Glomerular endothelial cell (primary cell): ENCODE data around the gene KLHL8. TPM values are rescaled to one million over a fixed set of nuclear protein-coding genes. Genes with fewer than 3 reads are reported as not detected.

ENCODE experiments used
- DNase-seq: peaks from one replicate; pipeline ENCODE4 v3.0.0-alpha.2; 2011; ENCODE audit warnings: low read depth, low spot score; ENCODE audit errors: extremely low read depth
- total RNA-seq: library from RNA; depleted of rRNA; stranded (reverse); fragments of >200 nt; gene quantifications from 2 replicates; pipeline ENCODE4 v1.2.3, GENCODE V29; 2015

The KLHL8 gene
- 2.9 and 5.1 TPM in 2 replicates for total RNA-seq

- no peak for DNase-seq
Observed at GRCh38 chr4:87220094-87220822, at the start of gene KLHL8. Gene KLHL8, minus strand, starts transcription at chr4:87220618. Its CDS starts 25,079 bp downstream, at chr4:87195539.

GRCh38 chr4:87270144-87270543 is 49.7 kb upstream of the KLHL8 start:
- DNase-seq: peak; percentile 1

GRCh38 chr4:87268411-87268810 is 48.0 kb upstream of the KLHL8 start:
- no peak for DNase-seq

DNA sequence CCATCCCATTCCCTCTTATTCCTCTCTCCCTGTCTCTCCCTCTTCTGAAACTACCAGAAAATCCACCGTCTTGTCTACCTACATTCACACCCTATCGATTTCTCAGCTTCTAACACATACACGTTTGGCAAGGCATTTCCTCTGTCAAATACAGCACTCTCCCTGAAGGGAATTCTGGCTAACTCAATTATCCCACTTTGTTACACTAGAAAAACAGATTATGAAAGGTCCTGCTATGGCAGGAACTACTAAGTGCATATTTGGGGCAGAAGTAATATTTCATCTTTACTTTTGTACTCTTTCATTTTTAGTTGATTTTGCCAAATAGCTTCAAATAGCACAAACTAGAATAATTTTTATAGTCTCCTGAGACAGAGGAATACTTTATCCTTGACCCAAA is 46.6 kb upstream of the KLHL8 start:
- DNase-seq: no peak

- no peak for DNase-seq
Observed at GRCh38 chr4:87262886-87263285, 42.5 kb upstream of the KLHL8 start.

DNA sequence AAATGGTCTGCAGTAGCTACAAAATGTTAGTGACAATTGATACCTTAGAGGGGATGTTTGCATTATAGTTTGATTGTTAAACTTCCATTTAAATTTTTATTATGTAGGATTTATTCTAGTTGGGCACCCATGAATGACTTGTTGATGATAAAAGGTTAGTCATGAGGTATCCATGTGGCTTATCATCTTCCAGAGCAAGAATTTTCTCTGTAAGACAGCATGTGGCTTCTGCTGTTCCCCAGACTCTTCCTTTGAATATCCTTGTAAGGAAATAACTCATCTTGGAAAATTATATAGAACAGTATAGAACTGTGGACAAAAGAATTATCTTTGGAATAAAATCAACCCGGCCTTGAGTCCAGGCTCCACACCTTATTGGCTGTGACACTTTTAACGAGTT is 40.1 kb upstream of the KLHL8 start:
- no peak for DNase-seq

GRCh38 chr4:87258677-87259076 is 38.3 kb upstream of the KLHL8 start:
- no peak for DNase-seq

DNA sequence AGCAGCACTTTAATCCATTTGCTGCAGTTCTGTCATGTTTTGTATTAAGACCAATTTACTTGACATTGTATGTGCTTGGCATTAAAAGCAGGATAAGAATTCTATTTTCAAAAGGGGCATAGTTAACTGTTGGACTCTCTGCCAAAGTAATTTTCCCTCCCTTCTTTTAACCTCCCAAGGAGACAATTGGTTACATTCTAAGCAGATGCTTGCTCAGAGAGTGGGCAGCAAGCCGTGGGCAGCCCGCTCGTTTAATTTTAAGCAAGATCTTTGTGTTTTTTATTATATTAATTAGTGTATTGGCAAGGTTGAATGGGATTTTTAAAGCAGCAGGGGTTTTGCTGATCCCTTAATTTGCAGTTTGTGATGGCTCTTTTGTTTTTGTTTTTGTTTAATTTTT is 37.1 kb upstream of the KLHL8 start:
- no peak for DNase-seq

GRCh38 chr4:87255755-87256154 is 35.3 kb upstream of the KLHL8 start:
- DNase-seq: no peak

- no peak for DNase-seq
Observed at GRCh38 chr4:87251106-87251505, 30.7 kb upstream of the KLHL8 start.

DNA sequence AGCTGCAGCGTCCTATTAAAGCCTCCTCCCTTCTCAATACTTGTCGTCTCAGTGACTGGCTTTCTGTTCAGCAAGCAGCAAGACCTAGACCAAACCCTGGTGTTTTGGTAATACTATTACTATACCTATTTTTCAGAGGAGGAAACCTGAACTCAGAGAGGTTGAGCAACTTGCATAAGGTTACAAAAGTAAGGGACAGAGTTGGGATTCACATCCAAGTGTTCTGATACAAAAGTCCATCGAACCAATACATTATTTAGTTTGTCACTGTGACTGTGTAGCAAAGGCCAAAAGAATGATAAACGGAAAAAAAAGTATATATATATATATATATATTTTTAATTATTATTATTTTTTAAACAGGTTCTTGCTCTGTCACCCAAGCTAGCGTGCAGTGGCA is 29.9 kb upstream of the KLHL8 start:
- DNase-seq: no peak

- DNase-seq: no peak
Observed at GRCh38 chr4:87249332-87250019, 29.1 kb upstream of the KLHL8 start.

DNA sequence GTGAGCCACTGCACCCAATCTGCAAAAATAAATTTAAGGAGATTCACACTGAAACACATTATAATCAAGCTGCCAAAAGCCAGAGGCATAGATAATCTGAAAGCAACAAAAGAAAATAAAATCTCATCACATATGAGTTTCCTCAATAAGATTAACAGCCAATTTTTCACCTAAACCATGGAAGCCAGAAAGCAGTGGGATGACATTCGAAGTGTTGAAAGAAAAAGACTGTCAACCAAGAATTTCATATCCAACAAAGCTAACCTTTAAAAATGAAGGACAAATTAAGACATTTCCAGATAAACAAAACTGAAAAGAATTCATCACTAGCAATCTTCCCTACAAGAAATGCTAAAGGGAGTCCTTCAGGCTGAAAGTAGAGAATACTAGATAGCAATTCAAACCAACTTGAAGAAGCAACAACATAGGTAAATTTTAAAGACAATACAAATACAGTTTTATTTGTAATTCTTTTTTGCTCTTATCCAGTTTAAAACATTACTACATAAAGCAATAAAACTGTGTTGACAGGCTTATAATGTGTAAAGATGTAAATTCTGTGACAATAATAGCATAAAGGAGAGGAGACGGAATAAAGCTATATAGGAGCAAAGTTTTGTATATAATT is 23.1 kb upstream of the KLHL8 start:
- DNase-seq: no peak

GRCh38 chr4:87241336-87241735 is 20.9 kb upstream of the KLHL8 start:
- DNase-seq: no peak

GRCh38 chr4:87240341-87240740 is 19.9 kb upstream of the KLHL8 start:
- DNase-seq: no peak

DNA sequence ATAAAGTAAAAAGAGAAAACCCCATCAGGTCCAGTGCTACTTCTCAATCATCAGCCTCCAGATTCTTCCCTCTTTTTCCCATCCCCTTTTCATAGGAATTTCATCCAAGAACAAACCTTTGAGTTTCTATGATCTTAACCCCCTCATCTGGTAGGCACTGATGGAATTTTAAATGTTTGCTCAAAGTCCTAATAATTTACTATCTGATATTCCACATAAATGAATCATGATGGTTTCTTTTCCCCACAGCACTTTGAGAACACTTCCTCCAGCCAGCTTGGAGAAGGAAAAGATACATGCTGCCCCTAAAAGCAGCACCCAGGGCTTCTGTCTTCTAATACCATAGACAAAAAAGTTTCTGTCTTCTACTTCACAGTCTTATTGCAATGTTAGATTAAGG is 19.4 kb upstream of the KLHL8 start:
- DNase-seq: no peak

GRCh38 chr4:87239194-87239593 is 18.8 kb upstream of the KLHL8 start:
- DNase-seq: no peak

DNA sequence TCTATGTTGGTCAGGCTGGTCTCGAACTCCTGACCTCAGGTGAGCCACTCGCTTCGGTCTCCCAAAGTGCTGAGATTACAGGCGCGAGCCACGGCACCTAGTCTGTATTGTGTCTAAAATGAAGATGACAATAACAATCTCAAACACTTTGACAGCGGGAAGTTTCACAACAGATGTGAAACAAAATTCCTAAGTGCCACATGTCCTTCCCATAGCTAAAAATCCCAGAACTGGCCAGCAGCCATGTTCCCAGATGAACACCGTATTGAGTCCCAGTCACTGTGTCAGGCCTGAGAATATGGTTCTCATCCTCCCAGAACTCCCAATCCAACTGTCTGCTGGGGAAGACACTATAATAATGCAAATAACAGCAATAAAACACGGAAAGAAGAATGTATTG is 16.4 kb upstream of the KLHL8 start:
- no peak for DNase-seq

DNA sequence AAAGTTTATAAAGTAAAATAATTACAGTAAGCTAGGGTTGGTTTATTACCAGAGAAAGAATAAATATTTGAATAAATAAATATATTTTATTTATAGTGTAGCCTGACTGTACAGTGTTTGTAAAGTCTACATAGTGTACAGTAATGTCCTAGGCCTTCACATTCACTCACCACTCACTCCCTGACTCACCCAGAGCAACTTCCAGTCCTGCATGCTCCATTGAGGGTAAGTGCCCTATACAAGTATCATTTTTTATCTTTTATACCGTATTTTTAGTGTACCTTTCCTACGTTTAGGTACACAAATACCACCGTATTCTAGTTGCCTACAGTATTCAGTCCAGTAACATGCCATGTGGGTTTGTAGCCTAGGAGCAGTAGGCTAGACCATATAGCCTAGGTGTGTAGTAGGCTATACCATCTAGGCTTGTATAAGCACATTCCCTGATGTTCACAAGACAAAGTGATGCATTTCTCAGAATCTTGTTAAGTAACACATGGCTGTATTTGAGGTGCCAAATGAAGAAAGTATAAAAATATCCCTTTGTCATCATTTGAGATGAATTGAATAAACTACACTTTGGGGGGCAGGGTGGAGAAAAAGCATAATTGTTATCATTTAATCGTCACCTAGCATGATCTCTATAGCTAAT is 14.7 kb upstream of the KLHL8 start:
- no peak for DNase-seq

- DNase-seq: no peak
Observed at GRCh38 chr4:87232216-87232615, 11.8 kb upstream of the KLHL8 start.

DNA sequence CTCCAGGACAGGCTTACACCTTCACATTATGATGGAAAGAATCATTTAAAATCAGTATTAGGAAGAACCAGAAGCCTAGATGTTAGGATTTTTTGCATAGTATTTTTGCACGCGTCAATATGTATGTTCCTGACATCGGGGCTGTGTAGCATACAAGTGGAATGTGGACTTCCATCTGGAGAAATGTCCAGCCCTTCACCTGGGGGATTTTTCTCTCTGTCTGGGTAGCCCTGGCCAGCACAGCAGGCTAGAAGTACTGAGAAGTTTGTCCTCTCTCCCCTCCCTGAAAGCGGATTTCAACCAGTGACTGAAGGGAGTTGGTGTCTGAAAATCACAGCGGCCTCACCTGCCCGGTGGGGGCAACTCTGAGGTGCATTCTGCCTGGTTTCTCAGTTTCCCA is 10.4 kb upstream of the KLHL8 start:
- DNase-seq: no peak

- DNase-seq: no peak
Observed at GRCh38 chr4:87229979-87230378, 9.6 kb upstream of the KLHL8 start.
